OCI-LY1 (cell line): ENCODE measurements around the gene PRRT2.

Experiments used
- EZH2 ChIP-seq: fragments of 200-600 bp; sonication (generic), shearing (Covaris generic); IDR thresholded peaks from 2 replicates; pipeline ENCODE4 v1.8.0; 2017; ENCODE audit warnings: borderline replicate concordance, mixed run types, mild to moderate bottlenecking, antibody characterized with exemption, low read length, moderate library complexity, mixed read lengths
- TF ChIP-seq, protein P1 (sequence below): fragments of 200-600 bp; sonication (generic), shearing (Covaris generic); IDR thresholded peaks from 2 replicates; pipeline ENCODE4 v1.5.1; 2017; ENCODE audit warnings: mild to moderate bottlenecking, antibody characterized with exemption, low read length, moderate library complexity, mixed read lengths

GRCh38 chr16:29779474-29779873 lies 32.5 kb upstream of the PRRT2 start:
- TF ChIP-seq, protein P1, sequence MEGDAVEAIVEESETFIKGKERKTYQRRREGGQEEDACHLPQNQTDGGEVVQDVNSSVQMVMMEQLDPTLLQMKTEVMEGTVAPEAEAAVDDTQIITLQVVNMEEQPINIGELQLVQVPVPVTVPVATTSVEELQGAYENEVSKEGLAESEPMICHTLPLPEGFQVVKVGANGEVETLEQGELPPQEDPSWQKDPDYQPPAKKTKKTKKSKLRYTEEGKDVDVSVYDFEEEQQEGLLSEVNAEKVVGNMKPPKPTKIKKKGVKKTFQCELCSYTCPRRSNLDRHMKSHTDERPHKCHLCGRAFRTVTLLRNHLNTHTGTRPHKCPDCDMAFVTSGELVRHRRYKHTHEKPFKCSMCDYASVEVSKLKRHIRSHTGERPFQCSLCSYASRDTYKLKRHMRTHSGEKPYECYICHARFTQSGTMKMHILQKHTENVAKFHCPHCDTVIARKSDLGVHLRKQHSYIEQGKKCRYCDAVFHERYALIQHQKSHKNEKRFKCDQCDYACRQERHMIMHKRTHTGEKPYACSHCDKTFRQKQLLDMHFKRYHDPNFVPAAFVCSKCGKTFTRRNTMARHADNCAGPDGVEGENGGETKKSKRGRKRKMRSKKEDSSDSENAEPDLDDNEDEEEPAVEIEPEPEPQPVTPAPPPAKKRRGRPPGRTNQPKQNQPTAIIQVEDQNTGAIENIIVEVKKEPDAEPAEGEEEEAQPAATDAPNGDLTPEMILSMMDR: no peak
- TF ChIP-seq EZH2: no peak
